Natural killer cell (primary cell): ENCODE measurements around the gene PHACTR4. TPM values are rescaled to one million over a fixed set of nuclear protein-coding genes. Genes with fewer than 3 reads are reported as not detected.
"Not testable (repeated sequence)": the region's sequence is repeated elsewhere in the genome, so short reads cannot be mapped to it uniquely, and the experiment has no call there.

ENCODE experiments used
- ATAC-seq, 3 donors: fragments of 150-1000 bp in 2 of 3; fragments of 200-7000 bp in 1 of 3; cut with Tn5 transposase; 1 replicate in 1 of 3; 2 replicates in 2 of 3; pipeline ENCODE4 v1.10.0; 2021; ENCODE audit warnings: mild to moderate bottlenecking in 2 of 3, moderate library complexity in 2 of 3
- DNase-seq, 2 donors: peaks; one replicate each; pipeline versions ENCODE4 v3.0.0 to v3.0.0-alpha.2; 2013 to 2021; ENCODE audit warnings: mixed read lengths in 1 of 2
- H3K27ac ChIP-seq: one replicate; pipeline ENCODE4 v1.5.1; 2013; ENCODE audit warnings: mild to moderate bottlenecking, low read length
- H3K27me3 ChIP-seq: one replicate; pipeline ENCODE4 v1.6.1; 2013; ENCODE audit warnings: low read length; ENCODE audit not compliant: control insufficient read depth, insufficient read depth
- H3K36me3 ChIP-seq: one replicate; pipeline ENCODE4 v1.6.1; 2013; ENCODE audit warnings: low read length; ENCODE audit not compliant: control insufficient read depth, insufficient read depth
- H3K4me1 ChIP-seq: one replicate; pipeline ENCODE4 v1.6.1; 2013; ENCODE audit warnings: low read length; ENCODE audit not compliant: control insufficient read depth, insufficient read depth
- H3K4me3 ChIP-seq: one replicate; pipeline ENCODE4 v1.5.1; 2013; ENCODE audit warnings: low read length
- H3K9me3 ChIP-seq: one replicate; pipeline ENCODE4 v1.6.1; 2013; ENCODE audit warnings: low read length; ENCODE audit not compliant: control insufficient read depth, insufficient read depth
- H3K27ac Mint-ChIP-seq, 2 donors: one replicate each; pipeline ENCODE4 v1.8.0; 2022; ENCODE audit warnings: mild to moderate bottlenecking in 2 of 2, mixed read lengths in 2 of 2, moderate library complexity in 1 of 2
- H3K27me3 Mint-ChIP-seq, 2 donors: one replicate each; pipeline ENCODE4 v1.8.0; 2022; ENCODE audit warnings: low read depth in 2 of 2, mixed read lengths in 2 of 2
- H3K36me3 Mint-ChIP-seq: one replicate; pipeline ENCODE4 v1.8.0; 2022; ENCODE audit warnings: mixed read lengths
- H3K4me1 Mint-ChIP-seq, 2 donors: one replicate each; pipeline ENCODE4 v1.8.0; 2022; ENCODE audit warnings: mixed read lengths in 2 of 2
- H3K4me3 Mint-ChIP-seq: one replicate; pipeline ENCODE4 v1.8.0; 2022; ENCODE audit warnings: mild to moderate bottlenecking, moderate library complexity, mixed read lengths
- H3K9me3 Mint-ChIP-seq, 2 donors: one replicate each; pipeline ENCODE4 v1.8.0; 2022; ENCODE audit warnings: mixed read lengths in 2 of 2
- CTCF ChIP-seq: fragments of 200-600 bp; IDR thresholded peaks from one replicate; pipeline ENCODE4 v1.8.0; 2022; ENCODE audit warnings: antibody characterized with exemption
- WGBS: methylation state at CpG from one replicate; pipeline ENCODE4 v1.1.7; 2013; ENCODE audit warnings: missing lambda C conversion rate; ENCODE audit not compliant: insufficient coverage; 5-methylcytosine and 5-hydroxymethylcytosine counted together
- intact Hi-C: fragments of 100-400 bp; cut with micrococcal nuclease; formaldehyde crosslinking; loops from one replicate; pipeline ENCODE4 v1.14.2; 2022
- total RNA-seq, 4 donors: library from RNA; stranded (reverse); fragments of 120-200 nt in 1 of 4; gene quantifications; one replicate each; pipeline versions ENCODE4 v1.2.3 to v1.2.4, GENCODE V29; 2013 to 2022

Gene PHACTR4
- total RNA-seq, 3 donors from 2014 or later (not counting 1 experiment from before 2014, with no cell fraction given), result 35.2 to 50.9 (median 44.2) TPM

DNA sequence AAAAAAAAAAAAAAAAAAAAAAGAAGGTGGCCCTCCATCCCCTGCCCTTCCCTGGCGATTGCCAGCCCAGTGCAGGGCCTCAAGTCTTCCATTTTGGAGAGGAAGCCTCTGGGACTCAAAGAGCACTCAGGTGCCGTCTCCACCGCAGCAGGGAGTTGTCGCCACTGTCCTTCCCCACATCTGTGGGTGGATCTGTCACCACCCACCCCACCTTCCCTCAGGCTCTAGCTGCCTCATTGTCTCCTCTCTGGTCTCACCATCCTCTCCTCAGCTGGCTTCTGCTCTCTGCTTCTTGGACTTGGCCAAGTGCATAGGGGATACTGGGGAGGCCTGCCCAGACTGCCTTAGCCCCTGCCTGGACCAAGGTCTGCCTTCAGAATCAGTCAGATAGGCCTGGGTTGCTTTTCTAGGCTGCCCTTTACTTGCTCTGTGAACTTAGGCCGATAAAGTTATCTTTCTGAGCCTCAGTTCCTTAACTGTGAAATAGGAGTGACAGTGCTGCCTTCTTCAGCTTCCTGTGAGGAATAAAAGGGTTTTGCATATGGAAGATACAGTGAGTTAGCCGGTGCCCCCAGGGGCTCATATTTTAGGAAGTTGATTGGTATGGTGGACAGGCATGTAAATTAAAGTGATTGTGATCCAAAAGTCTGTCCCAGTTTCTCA lies 152.1 kb downstream of the PHACTR4 start:
- Histone ChIP-seq H3K4me3 (no peak overlapping the region), H3K36me3 (no peaks in the 10 kb centered on the region), H3K9me3 (no peaks in the 10 kb centered on the region), H3K27ac (no peak overlapping the region), H3K4me1 (peaks cover 16% of the 10 kb centered on the region), H3K27me3 (no peaks in the 10 kb centered on the region)
- H3K27me3 Mint-ChIP-seq, result no peaks in the 10 kb centered on the region
- H3K9me3 Mint-ChIP-seq, result no peaks in the 10 kb centered on the region
- WGBS, result 91% methylated on average over 6 of the region's 6 CpGs
- no peak overlapping the region for H3K4me3 Mint-ChIP-seq
- intact Hi-C loops, result no loop called here
- no peak for TF ChIP-seq CTCF
- peak overlapping the region in 1 of 2 donors; percentile 4 for H3K27ac Mint-ChIP-seq
- peaks cover 15 to 22% of the 10 kb centered on the region in 2 donors for H3K4me1 Mint-ChIP-seq
- ATAC-seq, result no peak
- DNase-seq, result no peak
- no peaks in the 10 kb centered on the region for H3K36me3 Mint-ChIP-seq

DNA sequence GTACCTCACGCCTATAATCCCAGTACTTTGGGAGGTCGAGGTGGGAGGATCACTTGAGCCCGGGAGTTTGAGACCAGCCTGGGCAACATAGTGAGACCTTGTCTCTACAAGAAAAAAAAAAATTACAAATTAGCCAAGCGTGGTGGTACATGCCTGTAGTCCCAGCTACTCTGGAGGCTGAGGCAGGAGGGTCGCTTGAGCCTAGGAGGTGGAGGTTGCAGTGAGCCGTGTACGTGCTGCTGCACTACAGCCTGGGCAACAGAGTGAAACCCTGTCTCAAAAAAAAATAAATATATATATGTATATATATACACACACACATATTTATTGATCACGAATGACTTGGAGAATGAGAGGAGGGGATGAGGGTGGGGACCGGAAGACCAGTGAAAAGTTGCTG lies 153.0 kb downstream of the PHACTR4 start:
- H3K9me3 ChIP-seq, H3K4me3 ChIP-seq, ATAC-seq, H3K36me3 Mint-ChIP-seq, H3K27me3 Mint-ChIP-seq, DNase-seq, intact Hi-C loops, H3K27ac Mint-ChIP-seq, H3K27ac ChIP-seq, H3K36me3 ChIP-seq, H3K9me3 Mint-ChIP-seq, H3K4me3 Mint-ChIP-seq, H3K27me3 ChIP-seq: not testable (repeated sequence)
- peaks cover 13 to 17% of the 10 kb centered on the region in 2 donors for H3K4me1 Mint-ChIP-seq
- 99% methylated on average over 7 of the region's 9 CpGs for WGBS
- H3K4me1 ChIP-seq, result peaks cover 15% of the 10 kb centered on the region

GRCh38 chr1:28525002-28525642 lies 155.6 kb downstream of the PHACTR4 start:
- H3K27ac Mint-ChIP-seq, H3K4me1 ChIP-seq, H3K4me3 Mint-ChIP-seq, H3K27me3 ChIP-seq, H3K36me3 ChIP-seq, H3K9me3 ChIP-seq, intact Hi-C loops, H3K27ac ChIP-seq, ATAC-seq, DNase-seq, H3K4me3 ChIP-seq, H3K9me3 Mint-ChIP-seq, H3K27me3 Mint-ChIP-seq, H3K36me3 Mint-ChIP-seq, H3K4me1 Mint-ChIP-seq: not testable (repeated sequence)
- WGBS, result 93% methylated on average over 10 of the region's 10 CpGs

DNA sequence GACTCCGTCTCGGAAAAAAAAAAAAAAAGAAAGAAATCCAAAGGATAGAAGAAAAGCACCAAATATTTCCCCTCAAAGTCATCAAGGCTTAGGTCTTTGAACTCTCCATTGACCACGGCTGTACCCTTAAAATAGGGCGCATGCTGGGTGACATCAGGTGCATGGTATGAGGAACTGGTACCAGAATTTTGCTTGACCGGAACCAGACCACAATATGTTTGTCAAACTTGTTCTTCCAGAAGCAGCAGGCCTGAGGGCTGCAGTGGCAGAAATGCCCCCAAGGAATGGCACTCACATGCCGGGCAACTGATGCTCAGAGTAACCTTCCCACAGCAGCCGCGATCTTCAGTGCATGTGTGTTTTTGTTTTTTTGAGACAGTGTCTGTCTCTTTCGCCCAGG lies 157.3 kb downstream of the PHACTR4 start:
- WGBS, result 98% methylated on average over 9 of the region's 9 CpGs
- intact Hi-C loops, result no loop called here
- no peaks in the 10 kb centered on the region for H3K36me3 Mint-ChIP-seq

More for the DNA sequence above, 157.3 kb downstream of the PHACTR4 start:
- H3K4me1 ChIP-seq, result no peaks in the 10 kb centered on the region
- H3K9me3 Mint-ChIP-seq, result no peaks in the 10 kb centered on the region
- peaks cover 0 to 2% of the 10 kb centered on the region in 2 donors for H3K4me1 Mint-ChIP-seq
- no peaks in the 10 kb centered on the region for H3K27me3 ChIP-seq
- no peak overlapping the region for H3K27ac ChIP-seq
- TF ChIP-seq CTCF, result no peak
- DNase-seq (no peak), ATAC-seq (no peak)
- H3K9me3 ChIP-seq, result no peaks in the 10 kb centered on the region
- no peak overlapping the region for H3K27ac Mint-ChIP-seq
- no peaks in the 10 kb centered on the region for H3K36me3 ChIP-seq
- no peaks in the 10 kb centered on the region for H3K27me3 Mint-ChIP-seq
- H3K4me3 ChIP-seq, result no peak overlapping the region
- H3K4me3 Mint-ChIP-seq, result no peak overlapping the region
